GM12892 (cell line): ENCODE measurements around the gene C4orf50.

Experiments used
- POLR2A ChIP-seq: IDR thresholded peaks from 2 replicates; pipeline ENCODE4 v1.6.1; 2011; ENCODE audit warnings: low read depth, low read length, control low read depth
- POLR2AphosphoS5 ChIP-seq: IDR thresholded peaks from 2 replicates; pipeline ENCODE4 v1.6.1; 2011; ENCODE audit warnings: low read depth, low read length, control low read depth

- TF ChIP-seq POLR2A, result no peak
- no peak for TF ChIP-seq POLR2AphosphoS5
These were observed 15.3 kb downstream of the C4orf50 start for GRCh38 chr4:6002926-6003325.
